Duodenal mucosa (tissue), 2 donors: Measurements from ENCODE around the gene SRGAP1.

Source experiments
- H3K27ac ChIP-seq: one replicate; pipeline ENCODE4 v1.7.0; 2013; ENCODE audit warnings: low read depth, low read length
- H3K27me3 ChIP-seq, 2 donors: one replicate each; pipeline ENCODE4 v1.7.0; 2013; ENCODE audit warnings: low read length in 2 of 2, control low read depth in 1 of 2; ENCODE audit not compliant: insufficient read depth in 2 of 2, control insufficient read depth in 1 of 2
- H3K36me3 ChIP-seq, 2 donors: one replicate each; pipeline ENCODE4 v1.7.0; 2013; ENCODE audit warnings: low read length in 2 of 2, control low read depth in 1 of 2; ENCODE audit not compliant: insufficient read depth in 2 of 2, control insufficient read depth in 1 of 2
- H3K4me1 ChIP-seq, 2 donors: one replicate each; pipeline ENCODE4 v1.7.0; 2013; ENCODE audit warnings: low read length in 2 of 2, control low read depth in 1 of 2; ENCODE audit not compliant: insufficient read depth in 2 of 2, control insufficient read depth in 1 of 2
- H3K4me3 ChIP-seq, 2 donors: one replicate each; pipeline ENCODE4 v1.7.0; 2013; ENCODE audit warnings: low read length in 2 of 2, low read depth in 1 of 2
- H3K9ac ChIP-seq, 2 donors: one replicate each; pipeline ENCODE4 v1.7.0; 2013; ENCODE audit warnings: low read length in 2 of 2, low read depth in 1 of 2
- H3K9me3 ChIP-seq, 2 donors: one replicate each; pipeline ENCODE4 v1.7.0; 2013; ENCODE audit warnings: low read length in 2 of 2, control low read depth in 1 of 2; ENCODE audit not compliant: control insufficient read depth in 1 of 2

Gene SRGAP1

DNA sequence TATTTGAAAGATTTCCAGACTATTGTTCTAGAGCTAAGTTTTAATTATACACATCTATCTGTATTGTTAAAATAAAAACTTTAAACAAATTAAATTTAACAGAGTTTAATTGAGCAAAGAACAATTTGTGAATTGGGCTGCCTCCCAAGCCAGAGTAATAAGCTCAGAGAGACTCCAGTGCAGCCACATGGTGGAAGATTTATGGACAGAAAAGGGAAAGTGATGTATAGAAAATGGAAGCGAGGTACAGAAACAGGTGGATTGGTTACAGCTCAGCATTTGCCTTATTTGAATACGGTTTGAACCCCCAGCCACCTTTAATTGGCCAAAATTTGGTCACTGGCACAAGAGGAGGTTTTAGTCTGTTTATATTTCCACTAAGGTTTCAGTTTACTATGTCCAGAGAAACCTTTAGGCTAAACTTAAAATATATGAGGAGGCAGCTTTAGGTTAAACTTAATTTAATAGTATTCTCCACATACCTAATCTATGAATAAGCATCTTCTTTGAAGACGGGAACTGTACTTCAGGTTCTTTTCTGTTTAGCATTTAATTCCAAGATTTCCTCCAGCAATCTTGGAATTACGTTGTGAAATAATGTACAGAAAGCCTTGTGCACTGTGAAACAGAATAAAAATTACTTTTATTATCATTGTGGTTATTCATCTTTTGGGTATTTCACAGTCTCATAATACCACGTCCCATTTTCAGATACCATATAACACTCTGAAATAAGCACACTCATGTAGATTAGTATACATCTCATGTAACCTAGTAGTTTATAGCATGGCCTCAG lies 19.4 kb downstream of the SRGAP1 start:
- H3K27ac ChIP-seq, result no peak overlapping the region
- H3K9me3 ChIP-seq, result no peaks in the 10 kb centered on the region

DNA sequence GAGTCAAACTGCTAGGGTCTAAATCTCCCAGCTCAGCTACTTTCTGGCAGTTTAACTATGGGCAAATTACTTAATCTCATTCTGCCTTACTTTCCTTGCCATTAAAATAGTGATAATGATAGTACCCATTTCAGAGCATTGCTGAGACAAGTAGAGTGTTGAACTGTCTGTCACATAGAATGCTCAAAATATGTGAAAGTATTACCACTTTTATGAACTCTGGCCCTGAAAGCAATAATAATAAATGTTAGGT lies 19.9 kb downstream of the SRGAP1 start:
- H3K9me3 ChIP-seq, result no peaks in the 10 kb centered on the region

More for the DNA sequence above, 19.4 kb downstream of the SRGAP1 start:
- H3K4me3 ChIP-seq, result no peak overlapping the region
- H3K9ac ChIP-seq, result no peak overlapping the region
- H3K4me1 ChIP-seq, result peaks cover 6 to 14% of the 10 kb centered on the region in 2 donors
- no peaks in the 10 kb centered on the region for H3K27me3 ChIP-seq
- H3K36me3 ChIP-seq, result no peaks in the 10 kb centered on the region

DNA sequence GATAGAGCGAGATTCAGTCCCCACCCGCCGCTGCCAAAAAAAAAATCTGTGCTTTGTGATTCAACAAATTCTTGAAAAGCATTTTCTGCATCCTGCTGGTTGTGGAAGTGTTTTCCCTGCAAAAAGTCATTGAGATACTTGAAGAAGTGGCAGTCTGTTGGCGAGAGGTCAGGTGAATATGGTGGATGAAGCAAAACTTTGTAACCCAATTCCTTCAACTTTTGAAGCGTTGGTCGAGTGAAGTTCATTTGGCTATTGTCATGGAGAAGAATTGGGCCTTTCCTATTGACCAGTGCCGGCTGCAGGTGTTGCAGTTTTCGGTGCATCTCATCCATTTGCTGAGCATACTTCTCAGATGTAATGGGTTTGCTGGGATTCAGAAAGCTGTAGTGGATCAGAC lies 20.9 kb downstream of the SRGAP1 start:
- H3K27me3 ChIP-seq, result no peaks in the 10 kb centered on the region
- no peak overlapping the region for H3K9ac ChIP-seq
- H3K4me1 ChIP-seq, result peaks cover 6 to 14% of the 10 kb centered on the region in 2 donors
- H3K27ac ChIP-seq, result no peak overlapping the region
- H3K9me3 ChIP-seq, result no peaks in the 10 kb centered on the region
- no peaks in the 10 kb centered on the region for H3K36me3 ChIP-seq
- H3K4me3 ChIP-seq, result no peak overlapping the region

More for the DNA sequence above, 19.9 kb downstream of the SRGAP1 start:
- peaks cover 6 to 14% of the 10 kb centered on the region in 2 donors for H3K4me1 ChIP-seq
- no peaks in the 10 kb centered on the region for H3K27me3 ChIP-seq
- H3K27ac ChIP-seq, result no peak overlapping the region
- no peaks in the 10 kb centered on the region for H3K36me3 ChIP-seq
- no peak overlapping the region for H3K4me3 ChIP-seq
- H3K9ac ChIP-seq, result no peak overlapping the region

DNA sequence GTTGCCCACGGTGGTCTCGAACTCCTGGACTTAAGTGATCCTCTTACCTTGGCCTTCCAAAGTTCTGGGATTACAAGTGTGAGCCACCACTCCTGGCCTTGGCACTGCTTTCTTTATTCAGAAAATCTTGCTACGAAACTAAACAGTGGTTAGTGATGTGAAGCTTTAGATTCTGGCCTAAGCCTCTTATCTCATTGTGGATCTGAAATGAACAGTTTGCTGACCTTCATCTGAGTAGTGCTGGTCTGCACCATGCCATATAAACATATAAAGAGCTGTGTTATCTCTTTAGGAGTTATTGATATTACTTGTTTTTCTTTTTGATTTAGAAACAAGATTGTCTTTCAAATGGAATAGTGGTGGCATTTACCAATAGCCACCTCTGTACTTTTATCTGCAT lies 22.6 kb downstream of the SRGAP1 start:
- peaks cover 6 to 14% of the 10 kb centered on the region in 2 donors for H3K4me1 ChIP-seq
- H3K27ac ChIP-seq, result no peak overlapping the region
- H3K36me3 ChIP-seq, result no peaks in the 10 kb centered on the region
- no peaks in the 10 kb centered on the region for H3K27me3 ChIP-seq
- no peak overlapping the region for H3K9ac ChIP-seq
- H3K4me3 ChIP-seq, result no peak overlapping the region
- no peaks in the 10 kb centered on the region for H3K9me3 ChIP-seq

DNA sequence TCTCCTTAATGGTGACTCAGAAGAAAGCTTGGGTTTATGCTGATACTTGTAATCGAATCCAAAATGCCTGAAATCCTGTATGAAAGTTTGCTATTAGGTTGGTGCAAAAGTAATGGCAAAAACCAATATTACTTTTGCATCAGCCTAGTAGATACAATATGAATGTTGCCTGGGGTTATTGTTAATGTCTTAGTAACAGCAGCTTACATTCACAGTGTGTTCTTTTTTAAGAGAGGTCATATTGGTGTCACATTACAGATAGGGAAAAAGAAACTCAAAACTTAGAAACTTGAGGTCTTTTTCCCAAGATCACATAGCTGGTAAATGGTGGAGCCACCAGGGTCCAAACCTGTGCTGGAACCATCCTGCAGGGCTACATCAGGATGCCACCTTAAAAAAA lies 25.2 kb downstream of the SRGAP1 start:
- peaks cover 0 to under 1% of the 10 kb centered on the region in 2 donors for H3K4me1 ChIP-seq
- no peak overlapping the region for H3K27ac ChIP-seq
- no peaks in the 10 kb centered on the region for H3K36me3 ChIP-seq
- H3K27me3 ChIP-seq, result no peaks in the 10 kb centered on the region
- H3K9ac ChIP-seq, result no peak overlapping the region
- no peaks in the 10 kb centered on the region for H3K9me3 ChIP-seq
- H3K4me3 ChIP-seq, result no peak overlapping the region

DNA sequence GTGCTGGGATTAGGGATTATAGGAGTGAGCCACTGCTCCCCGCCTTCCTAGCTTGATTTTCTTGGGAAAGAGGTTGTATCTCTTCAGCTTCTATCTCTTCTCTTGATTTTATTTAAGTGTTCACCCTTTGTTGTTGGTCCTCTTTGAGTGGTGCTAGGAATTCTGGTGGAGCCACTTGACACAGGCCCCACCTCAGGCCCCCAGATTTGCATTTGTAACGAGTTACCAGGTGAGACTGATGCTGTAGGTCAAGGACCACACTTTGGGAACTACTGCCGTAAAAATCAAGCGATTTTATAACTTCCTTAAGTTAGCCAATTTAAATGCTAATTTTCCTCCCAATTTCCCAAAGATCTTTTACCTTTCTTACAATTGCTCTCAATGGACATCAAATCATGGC lies 26.3 kb downstream of the SRGAP1 start:
- Histone ChIP-seq H3K4me3 (no peak overlapping the region), H3K36me3 (no peaks in the 10 kb centered on the region), H3K9me3 (no peaks in the 10 kb centered on the region), H3K9ac (no peak overlapping the region), H3K27me3 (no peaks in the 10 kb centered on the region), H3K4me1 (no peaks in the 10 kb centered on the region), H3K27ac (no peak overlapping the region)

DNA sequence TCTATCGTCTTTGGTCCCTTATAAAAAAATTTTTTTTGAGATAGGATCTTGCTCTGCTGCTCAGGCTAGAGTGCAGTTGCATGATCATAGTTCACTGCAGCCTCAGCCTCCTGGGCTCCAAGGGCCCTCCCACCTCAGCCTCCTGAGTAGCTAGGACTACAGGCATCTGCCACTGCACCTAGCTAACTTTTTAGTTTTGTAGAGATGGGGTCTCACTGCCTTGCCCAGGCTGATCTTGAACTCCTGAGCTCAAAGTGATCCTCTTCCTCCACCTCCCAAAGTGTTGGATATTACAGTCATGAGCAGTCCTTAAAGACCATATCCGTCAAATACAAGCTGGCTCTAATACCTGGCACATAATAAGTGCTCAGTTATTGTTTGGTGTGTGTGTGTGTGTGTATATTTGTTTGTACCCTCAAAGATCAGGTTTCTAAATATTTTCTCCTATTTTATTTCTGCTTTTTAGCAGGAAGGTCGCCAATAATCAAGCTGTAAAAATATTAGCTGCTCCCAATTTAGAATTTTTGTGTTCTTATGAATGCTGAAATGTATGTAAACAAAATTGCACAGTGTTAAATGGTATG lies 30.5 kb downstream of the SRGAP1 start:
- Histone ChIP-seq H3K4me3 (no peak overlapping the region), H3K27ac (no peak overlapping the region), H3K9ac (no peak overlapping the region), H3K36me3 (no peaks in the 10 kb centered on the region), H3K9me3 (no peaks in the 10 kb centered on the region), H3K27me3 (no peaks in the 10 kb centered on the region), H3K4me1 (peaks cover 0 to 4% of the 10 kb centered on the region in 2 donors)

DNA sequence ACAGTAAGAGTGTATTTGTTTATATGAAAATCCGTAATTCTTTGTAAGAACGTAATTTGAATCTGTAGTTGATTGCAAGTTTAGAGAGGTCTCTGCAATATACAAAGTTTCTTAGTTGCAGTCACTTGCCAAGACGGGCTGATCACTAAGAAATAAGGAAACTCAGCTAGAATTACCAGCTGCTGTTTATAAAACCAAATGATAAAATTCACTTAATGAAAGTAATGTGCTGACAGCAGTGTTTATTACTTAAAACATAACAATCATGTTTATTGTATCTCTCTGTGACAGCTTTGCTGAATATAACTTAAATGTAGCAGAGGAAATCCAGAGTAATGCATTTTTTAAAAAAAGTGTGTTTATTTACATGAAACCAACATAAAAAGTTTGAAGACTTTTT lies 31.2 kb downstream of the SRGAP1 start:
- no peak overlapping the region for H3K27ac ChIP-seq
- no peak overlapping the region for H3K4me3 ChIP-seq
- no peak overlapping the region for H3K9ac ChIP-seq
- H3K36me3 ChIP-seq, result no peaks in the 10 kb centered on the region
- H3K27me3 ChIP-seq, result no peaks in the 10 kb centered on the region
- H3K4me1 ChIP-seq, result peaks cover 0 to 4% of the 10 kb centered on the region in 2 donors
- H3K9me3 ChIP-seq, result no peaks in the 10 kb centered on the region

DNA sequence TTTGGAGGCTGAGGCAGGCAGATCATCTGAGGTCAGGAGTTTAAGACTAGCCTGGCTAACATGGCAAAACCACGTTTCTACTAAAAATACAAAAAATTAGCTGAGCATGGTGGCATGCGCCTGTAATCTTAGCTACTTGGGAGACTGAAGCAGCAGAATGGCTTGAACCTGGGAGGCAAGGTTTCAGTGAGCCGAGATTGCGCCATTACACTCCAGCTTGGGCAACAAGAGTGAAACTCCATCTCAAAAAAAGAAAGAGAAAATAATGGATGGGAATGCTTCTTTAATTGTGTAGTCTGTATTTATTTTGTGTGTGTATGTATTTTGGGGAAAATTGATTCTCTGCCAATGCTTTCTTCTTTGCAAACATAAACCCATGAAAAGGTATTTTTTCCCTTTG lies 32.5 kb downstream of the SRGAP1 start:
- H3K9ac ChIP-seq, result no peak overlapping the region
- no peak overlapping the region for H3K27ac ChIP-seq
- H3K4me3 ChIP-seq, result no peak overlapping the region
- no peaks in the 10 kb centered on the region for H3K27me3 ChIP-seq
- no peaks in the 10 kb centered on the region for H3K36me3 ChIP-seq
- H3K9me3 ChIP-seq, result no peaks in the 10 kb centered on the region
- H3K4me1 ChIP-seq, result peaks cover 0 to 9% of the 10 kb centered on the region in 2 donors

DNA sequence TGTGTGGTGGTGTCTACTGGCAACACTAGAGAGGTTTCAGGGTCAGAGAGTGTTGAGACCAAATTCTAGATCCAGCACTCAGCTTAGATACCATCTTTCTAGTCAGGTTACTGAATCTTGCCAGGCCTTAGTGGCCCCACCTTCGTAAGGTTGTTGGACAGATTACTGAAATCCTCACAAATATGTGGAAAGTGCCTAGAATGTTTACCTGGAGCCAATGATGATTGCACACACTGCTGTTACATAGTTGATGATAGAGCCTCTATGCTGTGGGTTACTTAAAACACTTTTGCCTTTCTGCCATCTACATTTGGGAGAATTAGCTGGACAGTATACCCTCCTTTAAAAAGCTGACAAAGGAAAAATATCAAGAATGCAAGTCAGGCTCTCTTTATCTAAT lies 33.2 kb downstream of the SRGAP1 start:
- H3K4me3 ChIP-seq, result no peak overlapping the region
- H3K9me3 ChIP-seq, result no peaks in the 10 kb centered on the region
- peaks cover 0 to 9% of the 10 kb centered on the region in 2 donors for H3K4me1 ChIP-seq
- no peak overlapping the region for H3K9ac ChIP-seq
- no peaks in the 10 kb centered on the region for H3K36me3 ChIP-seq
- no peaks in the 10 kb centered on the region for H3K27me3 ChIP-seq
- H3K27ac ChIP-seq, result no peak overlapping the region
